ENCODE data around the gene WFDC8. TPM values are rescaled to one million over a fixed set of nuclear protein-coding genes. Genes with fewer than 3 reads are reported as not detected.
"Not testable (repeated sequence)": the region's sequence is repeated elsewhere in the genome, so short reads cannot be mapped to it uniquely, and the experiment has no call there.

Gene WFDC8
- total RNA-seq, 1 donor: not detected

- DNase-seq (ENCODE audit: low read depth): no peak
- TF ChIP-seq CTCF (IDR thresholded peaks at IDR 0.05; ENCODE audit: insufficient read depth, low read depth, low read length): no peak
- no peak overlapping the region for H3K4me3 ChIP-seq (ENCODE audit: low read depth, low read length)
Measured at GRCh38 chr20:45595235-45595634, 16.2 kb upstream of the WFDC8 start.

- no peak for DNase-seq (ENCODE audit: low read depth)
- TF ChIP-seq CTCF (IDR thresholded peaks at IDR 0.05; ENCODE audit: insufficient read depth, low read depth, low read length): no peak
- no peak overlapping the region for H3K4me3 ChIP-seq (ENCODE audit: low read depth, low read length)
Measured at GRCh38 chr20:45593498-45593897, 14.4 kb upstream of the WFDC8 start.

GRCh38 chr20:45592574-45593189 is 13.6 kb upstream of the WFDC8 start:
- TF ChIP-seq CTCF (IDR thresholded peaks at IDR 0.05; ENCODE audit: insufficient read depth, low read depth, low read length): peak; percentile 67
- DNase-seq (ENCODE audit: low read depth): peak; percentile 36

GRCh38 chr20:45589725-45590124 is 10.6 kb upstream of the WFDC8 start:
- no peak for TF ChIP-seq CTCF (IDR thresholded peaks at IDR 0.05; ENCODE audit: insufficient read depth, low read depth, low read length)
- no peak overlapping the region for H3K4me3 ChIP-seq (ENCODE audit: low read depth, low read length)
- no peak for DNase-seq (ENCODE audit: low read depth)

More at GRCh38 chr20:45592574-45593189, 13.6 kb upstream of the WFDC8 start:
- no peak overlapping the region for H3K4me3 ChIP-seq (ENCODE audit: low read depth, low read length)

GRCh38 chr20:45588800-45589199 is 9.7 kb upstream of the WFDC8 start:
- TF ChIP-seq CTCF (IDR thresholded peaks at IDR 0.05; ENCODE audit: insufficient read depth, low read depth, low read length): no peak
- no peak overlapping the region for H3K4me3 ChIP-seq (ENCODE audit: low read depth, low read length)
- no peak for DNase-seq (ENCODE audit: low read depth)

- peak; percentile 55 for DNase-seq (ENCODE audit: low read depth)
- not testable (repeated sequence) for H3K4me3 ChIP-seq (ENCODE audit: low read depth, low read length)
Measured at GRCh38 chr20:45585986-45586385, 6.9 kb upstream of the WFDC8 start.

- H3K4me3 ChIP-seq (ENCODE audit: low read depth, low read length); DNase-seq (ENCODE audit: low read depth): not testable (repeated sequence)
Measured at GRCh38 chr20:45584294-45584693, 5.2 kb upstream of the WFDC8 start.

- TF ChIP-seq CTCF (IDR thresholded peaks at IDR 0.05; ENCODE audit: insufficient read depth, low read depth, low read length): no peak
- DNase-seq (ENCODE audit: low read depth): no peak
- no peak overlapping the region for H3K4me3 ChIP-seq (ENCODE audit: low read depth, low read length)
Measured at GRCh38 chr20:45583502-45583901, 4.4 kb upstream of the WFDC8 start.

Data from fibroblast of villous mesenchyme (primary cell).